Activated naive CD4-positive, alpha-beta T cell treated with anti-CD3 and anti-CD28 coated beads, Interleukin-2, amount 50 U/mL, for 72 hours (primary cell): ENCODE data around the gene PCMTD2. TPM values are rescaled to one million over a fixed set of nuclear protein-coding genes. Genes with fewer than 3 reads are reported as not detected.
A peak's percentile ranks its signal among the peaks of the same experiment; 100 is the strongest.

ENCODE experiments used
- ATAC-seq, 2 donors: fragments of 150-1000 bp; cut with Tn5 transposase; 2 replicates each; pipeline ENCODE4 v1.10.0; 2021; ENCODE audit warnings: mild to moderate bottlenecking in 2 of 2, moderate library complexity in 2 of 2
- DNase-seq, 2 donors: peaks; one replicate each; pipeline ENCODE4 v3.0.0; 2021 to 2022; ENCODE audit warnings: low spot score in 2 of 2
- H3K27ac Mint-ChIP-seq, 2 donors: one replicate each; pipeline ENCODE4 v1.8.0; 2022; ENCODE audit warnings: mild to moderate bottlenecking in 2 of 2, mixed read lengths in 2 of 2
- H3K36me3 Mint-ChIP-seq, 2 donors: one replicate each; pipeline ENCODE4 v1.8.0; 2022; ENCODE audit warnings: mixed read lengths in 2 of 2
- H3K9me3 Mint-ChIP-seq, 2 donors: one replicate each; pipeline ENCODE4 v1.8.0; 2022; ENCODE audit warnings: mixed read lengths in 2 of 2
- total RNA-seq, 2 donors: library from RNA; stranded (reverse); gene quantifications; one replicate each; pipeline ENCODE4 v1.2.3, GENCODE V29; 2022

PCMTD2 gene
- total RNA-seq, 2 donors from 2014 or later, result 25.3 to 39.6 TPM

GRCh38 chr20:64220891-64221527, 34.5 kb upstream of the PCMTD2 start:
- Mint-ChIP-seq H3K27ac (no peak overlapping the region), H3K36me3 (no peaks in the 10 kb centered on the region), H3K9me3 (no peaks in the 10 kb centered on the region)
- ATAC-seq, result no peak
- no peak for DNase-seq

- Mint-ChIP-seq H3K9me3 (no peaks in the 10 kb centered on the region), H3K27ac (no peak overlapping the region), H3K36me3 (no peaks in the 10 kb centered on the region)
- ATAC-seq (no peak), DNase-seq (no peak)
Measured at GRCh38 chr20:64222291-64222735, 33.2 kb upstream of the PCMTD2 start.

- Mint-ChIP-seq H3K36me3 (no peaks in the 10 kb centered on the region), H3K9me3 (no peaks in the 10 kb centered on the region), H3K27ac (peak overlapping the region in 1 of 2 donors; percentile 45)
- no peak for DNase-seq
- no peak for ATAC-seq
Measured at GRCh38 chr20:64222851-64223525, 32.6 kb upstream of the PCMTD2 start.

- Mint-ChIP-seq H3K36me3 (no peaks in the 10 kb centered on the region), H3K9me3 (no peaks in the 10 kb centered on the region), H3K27ac (peak overlapping the region in 1 of 2 donors; percentile 54)
- DNase-seq, result no peak
- ATAC-seq, result no peak
Measured at GRCh38 chr20:64223526-64224067, 32.0 kb upstream of the PCMTD2 start.

GRCh38 chr20:64224351-64225170, 31.0 kb upstream of the PCMTD2 start:
- Mint-ChIP-seq H3K27ac (peak overlapping the region; percentile 54 to 63), H3K9me3 (no peaks in the 10 kb centered on the region), H3K36me3 (no peaks in the 10 kb centered on the region)
- no peak for DNase-seq
- ATAC-seq, result peak in 1 of 2 donors; percentile 58

GRCh38 chr20:64225171-64225595, 30.4 kb upstream of the PCMTD2 start:
- DNase-seq (no peak), ATAC-seq (no peak)
- Mint-ChIP-seq H3K9me3 (no peaks in the 10 kb centered on the region), H3K36me3 (no peaks in the 10 kb centered on the region), H3K27ac (peak overlapping the region in 1 of 2 donors; percentile 63)

- no peaks in the 10 kb centered on the region for H3K9me3 Mint-ChIP-seq
- H3K36me3 Mint-ChIP-seq, result no peaks in the 10 kb centered on the region
- DNase-seq (no peak), ATAC-seq (no peak)
- no peak overlapping the region for H3K27ac Mint-ChIP-seq
Measured at GRCh38 chr20:64225828-64226598, 29.5 kb upstream of the PCMTD2 start.

GRCh38 chr20:64226686-64227580, 28.6 kb upstream of the PCMTD2 start:
- Mint-ChIP-seq H3K36me3 (no peaks in the 10 kb centered on the region), H3K9me3 (no peaks in the 10 kb centered on the region), H3K27ac (peak overlapping the region in 1 of 2 donors; percentile 42)
- no peak for DNase-seq
- peak in 1 of 2 donors; percentile 38 for ATAC-seq

GRCh38 chr20:64228086-64228653, 27.4 kb upstream of the PCMTD2 start:
- no peaks in the 10 kb centered on the region for H3K9me3 Mint-ChIP-seq
- H3K27ac Mint-ChIP-seq, result no peak overlapping the region
- no peak for ATAC-seq
- DNase-seq, result no peak
- H3K36me3 Mint-ChIP-seq, result no peaks in the 10 kb centered on the region

- Mint-ChIP-seq H3K9me3 (no peaks in the 10 kb centered on the region), H3K27ac (no peak overlapping the region), H3K36me3 (no peaks in the 10 kb centered on the region)
- ATAC-seq (no peak), DNase-seq (no peak)
Measured at GRCh38 chr20:64228751-64229506, 26.6 kb upstream of the PCMTD2 start.

GRCh38 chr20:64229507-64230061, 26.0 kb upstream of the PCMTD2 start:
- no peak for DNase-seq
- H3K9me3 Mint-ChIP-seq, result no peaks in the 10 kb centered on the region
- H3K36me3 Mint-ChIP-seq, result no peaks in the 10 kb centered on the region
- H3K27ac Mint-ChIP-seq, result no peak overlapping the region
- ATAC-seq, result no peak

- no peak for ATAC-seq
- no peak for DNase-seq
- no peaks in the 10 kb centered on the region for H3K36me3 Mint-ChIP-seq
- no peak overlapping the region for H3K27ac Mint-ChIP-seq
- no peaks in the 10 kb centered on the region for H3K9me3 Mint-ChIP-seq
Measured at GRCh38 chr20:64230461-64231145, 24.9 kb upstream of the PCMTD2 start.

- DNase-seq, result no peak
- Mint-ChIP-seq H3K36me3 (no peaks in the 10 kb centered on the region), H3K27ac (no peak overlapping the region), H3K9me3 (no peaks in the 10 kb centered on the region)
- ATAC-seq, result no peak
Measured at GRCh38 chr20:64231621-64232550, 23.7 kb upstream of the PCMTD2 start.
